ENCODE results near the gene TM7SF2. TPM values are rescaled to one million over a fixed set of nuclear protein-coding genes. Genes with fewer than 3 reads are reported as not detected.

The TM7SF2 gene
- total RNA-seq, 1 donor = 9.1 TPM

DNA sequence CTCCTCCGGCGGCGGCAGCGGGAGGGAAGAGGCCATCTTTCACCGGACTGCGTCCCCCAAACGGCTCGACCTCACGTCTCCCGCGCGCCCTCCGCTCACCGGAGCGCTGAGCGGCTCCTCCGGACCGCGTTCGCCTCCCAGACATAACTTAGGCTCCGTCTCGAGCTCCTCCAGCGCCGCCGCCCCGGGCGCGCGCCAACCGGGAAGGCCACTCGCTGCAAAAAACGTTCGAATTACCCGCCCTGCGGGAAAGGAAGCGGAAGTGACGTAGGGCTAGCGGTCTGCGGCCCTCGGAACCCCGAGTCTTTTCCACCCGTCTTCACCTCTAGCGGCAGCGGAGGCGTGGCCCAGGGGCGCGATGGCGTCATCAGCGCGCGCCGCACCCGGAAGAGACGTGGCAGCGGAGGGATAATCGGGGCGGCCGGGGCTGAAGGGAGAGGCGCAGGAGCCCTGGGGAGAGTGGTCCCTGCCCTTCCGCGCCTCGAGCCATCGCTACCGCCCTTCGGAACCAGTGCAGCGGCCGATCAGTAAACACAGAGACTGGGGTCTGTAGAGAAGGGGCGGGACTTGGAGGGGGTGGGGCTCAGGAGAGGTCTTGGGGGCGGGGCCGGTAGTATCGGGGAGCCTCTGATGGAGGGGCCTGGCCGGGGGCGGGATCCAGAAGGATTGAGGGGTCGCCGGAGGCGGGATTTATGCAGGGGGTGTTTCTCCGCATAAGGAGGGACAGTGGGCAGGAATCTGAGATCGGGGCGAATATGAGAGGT lies 27.7 kb upstream of the TM7SF2 start, which contains the start of the genes CDCA5 and ZFPL1:
Gene CDCA5, minus strand, starts transcription at position 207 of the 764 bp plus-strand sequence. Its CDS starts 62 bp downstream, at position 145.
Gene ZFPL1, plus strand, starts transcription at position 389 of the 764 bp plus-strand sequence. CDS start 477 bp downstream, outside the sequence.
- Histone ChIP-seq H3K4me1 (ENCODE audit: insufficient read depth, low read length) (peaks cover 35% of the 10 kb centered on the region), H3K9me3 (ENCODE audit: low read depth, low read length) (no peaks in the 10 kb centered on the region), H3K27me3 (ENCODE audit: insufficient read depth, low read length) (no peaks in the 10 kb centered on the region), H3K4me3 (ENCODE audit: low read length) (peak within 1 kb of the TSS; percentile 43)

DNA sequence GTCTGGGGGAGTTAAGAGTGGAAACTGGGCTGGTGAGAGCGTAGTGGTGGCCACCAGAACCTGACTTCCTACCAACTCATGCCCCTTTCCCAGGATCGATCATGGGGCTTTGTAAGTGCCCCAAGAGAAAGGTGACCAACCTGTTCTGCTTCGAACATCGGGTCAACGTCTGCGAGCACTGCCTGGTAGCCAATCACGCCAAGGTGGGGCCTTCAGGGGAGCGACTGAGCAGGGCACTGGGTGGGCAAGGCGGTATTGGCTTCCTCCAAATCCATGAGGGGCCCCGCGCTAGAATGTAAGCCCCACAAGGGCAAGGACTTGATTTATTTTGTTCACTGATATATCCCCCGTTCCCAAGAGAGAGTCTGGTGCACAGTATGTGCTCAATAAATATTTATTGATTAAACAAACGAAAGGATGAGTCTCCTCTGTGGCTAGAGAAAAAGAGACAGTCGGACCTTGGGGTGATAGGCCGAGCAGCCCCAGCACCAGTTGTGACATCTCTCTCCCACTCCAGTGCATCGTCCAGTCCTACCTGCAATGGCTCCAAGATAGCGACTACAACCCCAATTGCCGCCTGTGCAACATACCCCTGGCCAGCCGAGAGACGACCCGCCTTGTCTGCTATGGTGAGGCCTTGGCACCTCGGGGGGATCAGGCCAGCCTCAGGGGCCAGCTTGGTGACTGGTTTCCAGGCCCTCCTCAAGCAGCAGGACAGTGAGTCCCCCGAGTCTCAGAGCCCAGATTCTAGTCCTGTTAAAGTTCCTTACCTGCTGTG lies 26.9 kb upstream of the TM7SF2 start:
- peak overlapping the region; percentile 43 for H3K4me3 ChIP-seq (ENCODE audit: low read length)
- H3K4me1 ChIP-seq (ENCODE audit: insufficient read depth, low read length) = peaks cover 35% of the 10 kb centered on the region
- no peaks in the 10 kb centered on the region for H3K9me3 ChIP-seq (ENCODE audit: low read depth, low read length)
- H3K27me3 ChIP-seq (ENCODE audit: insufficient read depth, low read length) = no peaks in the 10 kb centered on the region

- Histone ChIP-seq H3K4me3 (ENCODE audit: low read length) (no peak overlapping the region), H3K9me3 (ENCODE audit: low read depth, low read length) (no peaks in the 10 kb centered on the region), H3K4me1 (ENCODE audit: insufficient read depth, low read length) (peaks cover 35% of the 10 kb centered on the region), H3K27me3 (ENCODE audit: insufficient read depth, low read length) (no peaks in the 10 kb centered on the region)
Measured at GRCh38 chr11:65085446-65085845, 26.2 kb upstream of the TM7SF2 start.

- H3K4me3 ChIP-seq (ENCODE audit: low read length) = no peak overlapping the region
- no peaks in the 10 kb centered on the region for H3K27me3 ChIP-seq (ENCODE audit: insufficient read depth, low read length)
- no peaks in the 10 kb centered on the region for H3K9me3 ChIP-seq (ENCODE audit: low read depth, low read length)
- H3K4me1 ChIP-seq (ENCODE audit: insufficient read depth, low read length) = peaks cover 23% of the 10 kb centered on the region
Measured at GRCh38 chr11:65086809-65087208, 24.9 kb upstream of the TM7SF2 start.

DNA sequence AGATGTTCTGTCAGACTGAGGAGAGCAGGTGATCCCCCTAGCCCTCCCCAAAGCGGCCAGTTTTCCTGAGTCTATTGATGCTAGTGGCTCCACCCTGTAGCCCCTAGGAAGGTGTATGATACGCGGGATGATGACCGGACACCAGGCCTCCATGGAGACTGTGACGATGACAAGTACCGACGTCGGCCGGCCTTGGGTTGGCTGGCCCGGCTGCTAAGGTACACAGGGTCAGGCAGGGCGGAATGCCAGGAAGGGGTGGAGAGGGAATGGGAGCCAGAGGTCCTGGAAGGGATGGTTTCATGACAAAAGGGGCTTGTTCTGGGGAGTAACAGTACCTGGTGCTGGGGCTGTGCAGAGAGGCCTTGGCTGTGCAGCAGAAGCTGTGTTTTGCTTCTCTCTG lies 24.5 kb upstream of the TM7SF2 start:
- peaks cover 20% of the 10 kb centered on the region for H3K4me1 ChIP-seq (ENCODE audit: insufficient read depth, low read length)
- H3K27me3 ChIP-seq (ENCODE audit: insufficient read depth, low read length) = no peaks in the 10 kb centered on the region
- H3K9me3 ChIP-seq (ENCODE audit: low read depth, low read length) = no peaks in the 10 kb centered on the region
- H3K4me3 ChIP-seq (ENCODE audit: low read length) = no peak overlapping the region

- H3K27me3 ChIP-seq (ENCODE audit: insufficient read depth, low read length) = no peaks in the 10 kb centered on the region
- peaks cover 20% of the 10 kb centered on the region for H3K4me1 ChIP-seq (ENCODE audit: insufficient read depth, low read length)
- H3K9me3 ChIP-seq (ENCODE audit: low read depth, low read length) = no peaks in the 10 kb centered on the region
Measured at GRCh38 chr11:65087827-65088226, 23.8 kb upstream of the TM7SF2 start.

GRCh38 chr11:65089621-65090020 lies 22.1 kb upstream of the TM7SF2 start:
- H3K27me3 ChIP-seq (ENCODE audit: insufficient read depth, low read length) = no peaks in the 10 kb centered on the region
- no peaks in the 10 kb centered on the region for H3K9me3 ChIP-seq (ENCODE audit: low read depth, low read length)
- H3K4me1 ChIP-seq (ENCODE audit: insufficient read depth, low read length) = peaks cover 9% of the 10 kb centered on the region
- H3K4me3 ChIP-seq (ENCODE audit: low read length) = no peak overlapping the region

More at GRCh38 chr11:65087827-65088226, 23.8 kb upstream of the TM7SF2 start:
- no peak overlapping the region for H3K4me3 ChIP-seq (ENCODE audit: low read length)

DNA sequence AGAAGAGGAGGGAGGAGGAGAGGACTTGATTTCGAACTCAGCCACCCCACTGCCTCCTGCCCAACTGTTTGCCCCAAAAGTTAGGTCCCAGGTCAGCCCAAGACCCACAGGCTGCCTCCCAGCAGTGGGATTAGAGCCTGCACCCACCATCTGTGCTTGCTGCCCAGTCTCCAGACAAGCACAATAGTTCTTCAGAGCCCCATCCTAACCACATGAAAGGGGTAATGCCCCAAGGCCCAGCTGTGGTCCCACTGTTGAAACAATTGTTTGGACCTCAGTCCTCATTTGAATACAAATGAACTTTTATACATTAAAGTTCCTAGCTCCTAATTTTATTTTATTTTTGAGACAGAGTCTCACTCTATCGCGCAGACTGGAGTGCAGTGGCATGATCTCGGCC lies 21.0 kb upstream of the TM7SF2 start:
- no peaks in the 10 kb centered on the region for H3K9me3 ChIP-seq (ENCODE audit: low read depth, low read length)
- H3K4me1 ChIP-seq (ENCODE audit: insufficient read depth, low read length) = peaks cover 2% of the 10 kb centered on the region
- H3K27me3 ChIP-seq (ENCODE audit: insufficient read depth, low read length) = no peaks in the 10 kb centered on the region
- no peak overlapping the region for H3K4me3 ChIP-seq (ENCODE audit: low read length)

- H3K4me3 ChIP-seq (ENCODE audit: low read length) = no peak overlapping the region
- H3K9me3 ChIP-seq (ENCODE audit: low read depth, low read length) = no peaks in the 10 kb centered on the region
- peaks cover 20% of the 10 kb centered on the region for H3K4me1 ChIP-seq (ENCODE audit: insufficient read depth, low read length)
- no peaks in the 10 kb centered on the region for H3K27me3 ChIP-seq (ENCODE audit: insufficient read depth, low read length)
Measured at GRCh38 chr11:65095427-65095826, 16.2 kb upstream of the TM7SF2 start.

DNA sequence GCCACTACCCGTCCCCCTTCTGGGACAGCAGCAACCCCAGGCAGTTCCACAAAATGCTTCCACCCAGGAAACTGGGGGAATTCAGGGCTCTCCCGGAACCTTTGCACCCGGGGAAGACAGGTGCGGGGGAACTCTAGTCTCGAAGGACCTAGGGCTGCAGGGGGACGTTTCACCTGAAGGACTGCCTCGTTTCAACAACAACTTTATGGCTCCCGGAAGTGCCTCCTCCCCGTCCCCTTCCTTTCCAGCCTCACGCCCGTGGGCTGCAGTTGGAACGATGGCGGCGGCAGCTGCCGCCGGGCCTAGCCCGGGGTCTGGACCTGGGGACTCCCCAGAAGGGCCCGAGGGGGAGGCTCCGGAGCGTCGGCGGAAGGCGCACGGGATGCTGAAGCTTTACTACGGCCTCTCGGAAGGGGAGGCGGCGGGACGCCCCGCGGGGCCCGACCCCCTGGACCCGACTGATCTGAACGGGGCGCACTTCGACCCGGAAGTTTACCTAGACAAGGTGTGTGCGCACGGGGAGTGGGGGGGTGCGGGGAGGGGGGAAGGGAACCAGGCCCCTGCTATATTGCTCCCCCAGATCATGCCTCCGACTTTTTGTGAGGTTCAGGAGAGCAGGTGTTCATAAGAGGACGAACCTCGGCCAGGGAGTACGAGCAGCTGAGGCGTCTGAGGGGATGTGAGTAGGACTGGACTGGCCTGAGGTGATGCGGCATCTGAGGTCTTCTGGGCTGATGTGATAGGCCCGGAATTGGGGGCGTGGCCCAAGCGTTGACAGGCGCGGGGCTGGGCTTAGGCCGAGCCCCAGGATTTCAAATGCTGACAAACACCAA lies 15.5 kb upstream of the TM7SF2 start, which contains the start of gene VPS51:
Gene VPS51, plus strand, starts transcription at position 241 of the 833 bp plus-strand sequence. Its CDS starts 37 bp downstream, at position 278.
- no peaks in the 10 kb centered on the region for H3K27me3 ChIP-seq (ENCODE audit: insufficient read depth, low read length)
- no peaks in the 10 kb centered on the region for H3K9me3 ChIP-seq (ENCODE audit: low read depth, low read length)
- H3K4me3 ChIP-seq (ENCODE audit: low read length) = peak within 1 kb of the TSS; percentile 88
- H3K4me1 ChIP-seq (ENCODE audit: insufficient read depth, low read length) = peaks cover 20% of the 10 kb centered on the region

GRCh38 chr11:65096926-65097325 lies 14.7 kb upstream of the TM7SF2 start:
- H3K9me3 ChIP-seq (ENCODE audit: low read depth, low read length) = no peaks in the 10 kb centered on the region
- peaks cover 20% of the 10 kb centered on the region for H3K4me1 ChIP-seq (ENCODE audit: insufficient read depth, low read length)
- H3K4me3 ChIP-seq (ENCODE audit: low read length) = no peak overlapping the region
- no peaks in the 10 kb centered on the region for H3K27me3 ChIP-seq (ENCODE audit: insufficient read depth, low read length)

- no peaks in the 10 kb centered on the region for H3K9me3 ChIP-seq (ENCODE audit: low read depth, low read length)
- no peaks in the 10 kb centered on the region for H3K27me3 ChIP-seq (ENCODE audit: insufficient read depth, low read length)
- H3K4me3 ChIP-seq (ENCODE audit: low read length) = no peak overlapping the region
- peaks cover 16% of the 10 kb centered on the region for H3K4me1 ChIP-seq (ENCODE audit: insufficient read depth, low read length)
Measured at GRCh38 chr11:65100674-65101350, 10.9 kb upstream of the TM7SF2 start.

GRCh38 chr11:65102142-65103095 lies 9.3 kb upstream of the TM7SF2 start:
- Histone ChIP-seq H3K27me3 (ENCODE audit: insufficient read depth, low read length) (no peaks in the 10 kb centered on the region), H3K4me1 (ENCODE audit: insufficient read depth, low read length) (peaks cover 5% of the 10 kb centered on the region), H3K4me3 (ENCODE audit: low read length) (no peak overlapping the region), H3K9me3 (ENCODE audit: low read depth, low read length) (no peaks in the 10 kb centered on the region)
